ENCODE data around the gene AURKB.

DNA sequence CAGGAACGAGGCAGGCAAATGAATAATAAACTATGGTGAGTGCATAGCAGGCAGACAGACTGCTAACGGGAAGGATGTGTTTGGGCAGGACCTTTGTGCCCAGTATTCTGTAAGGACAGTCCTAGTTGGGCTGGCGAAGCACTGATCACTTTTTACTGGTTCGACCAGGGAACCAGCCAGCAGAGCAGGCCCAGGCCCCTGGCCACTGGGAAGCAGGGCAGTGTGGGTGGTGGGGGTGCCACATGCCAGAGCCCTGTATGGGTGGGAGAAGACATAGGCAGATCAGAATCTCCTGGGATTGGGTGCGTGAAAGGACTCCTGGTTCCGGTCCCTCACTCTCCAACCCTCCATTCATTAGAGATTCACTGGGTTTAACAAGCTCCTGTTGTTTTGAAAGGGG is 43.6 kb downstream of the AURKB start:
- TF ChIP-seq, protein P1, sequence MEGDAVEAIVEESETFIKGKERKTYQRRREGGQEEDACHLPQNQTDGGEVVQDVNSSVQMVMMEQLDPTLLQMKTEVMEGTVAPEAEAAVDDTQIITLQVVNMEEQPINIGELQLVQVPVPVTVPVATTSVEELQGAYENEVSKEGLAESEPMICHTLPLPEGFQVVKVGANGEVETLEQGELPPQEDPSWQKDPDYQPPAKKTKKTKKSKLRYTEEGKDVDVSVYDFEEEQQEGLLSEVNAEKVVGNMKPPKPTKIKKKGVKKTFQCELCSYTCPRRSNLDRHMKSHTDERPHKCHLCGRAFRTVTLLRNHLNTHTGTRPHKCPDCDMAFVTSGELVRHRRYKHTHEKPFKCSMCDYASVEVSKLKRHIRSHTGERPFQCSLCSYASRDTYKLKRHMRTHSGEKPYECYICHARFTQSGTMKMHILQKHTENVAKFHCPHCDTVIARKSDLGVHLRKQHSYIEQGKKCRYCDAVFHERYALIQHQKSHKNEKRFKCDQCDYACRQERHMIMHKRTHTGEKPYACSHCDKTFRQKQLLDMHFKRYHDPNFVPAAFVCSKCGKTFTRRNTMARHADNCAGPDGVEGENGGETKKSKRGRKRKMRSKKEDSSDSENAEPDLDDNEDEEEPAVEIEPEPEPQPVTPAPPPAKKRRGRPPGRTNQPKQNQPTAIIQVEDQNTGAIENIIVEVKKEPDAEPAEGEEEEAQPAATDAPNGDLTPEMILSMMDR (IDR thresholded peaks at IDR 0.05), result no peak
- no peak for TF ChIP-seq ZFX (IDR thresholded peaks at IDR 0.05; ENCODE audit: borderline replicate concordance)
